22Rv1 (cell line): ENCODE measurements around the gene GNG11.
"Not testable (repeated sequence)": the region's sequence is repeated elsewhere in the genome, so short reads cannot be mapped to it uniquely, and the experiment has no call there.

Source experiments
- H3K27ac ChIP-seq: fragments of 450-650 bp; 2 replicates; pipeline ENCODE4 v1.5.1; 2017
- CTCF ChIP-seq: fragments of 450-650 bp; IDR thresholded peaks from 2 replicates; pipeline ENCODE4 v1.5.1; 2017; ENCODE audit warnings: mild to moderate bottlenecking
- ZFX ChIP-seq: fragments of 450-650 bp; IDR thresholded peaks from 2 replicates; pipeline ENCODE4 v1.6.1; 2017; ENCODE audit warnings: antibody characterized with exemption, borderline replicate concordance

The GNG11 gene

GRCh38 chr7:93895859-93896600, 25.5 kb upstream of the GNG11 start:
- H3K27ac ChIP-seq = no peak overlapping the region
- TF ChIP-seq ZFX = no peak
- no peak for TF ChIP-seq CTCF

- H3K27ac ChIP-seq = no peak overlapping the region
- TF ChIP-seq ZFX = no peak
- no peak for TF ChIP-seq CTCF
Measured at GRCh38 chr7:93897680-93898079, 23.9 kb upstream of the GNG11 start.

- no peak overlapping the region for H3K27ac ChIP-seq
- TF ChIP-seq ZFX (no peak), CTCF (peak; percentile 96)
Measured at GRCh38 chr7:93902777-93903423, 18.6 kb upstream of the GNG11 start.

GRCh38 chr7:93906267-93906666, 15.3 kb upstream of the GNG11 start, which contains the start of gene GNGT1:
Gene GNGT1 (plus strand): TSS chr7:93906567. CDS start chr7:93906747, 180 bp downstream.
- TF ChIP-seq ZFX (no peak), CTCF (no peak)
- no peak within 1 kb of the TSS for H3K27ac ChIP-seq

GRCh38 chr7:93910076-93910994, 11.2 kb upstream of the GNG11 start:
- no peak overlapping the region for H3K27ac ChIP-seq
- TF ChIP-seq ZFX (no peak), CTCF (no peak)

- not testable (repeated sequence) for H3K27ac ChIP-seq
Measured at GRCh38 chr7:93911242-93911641, 10.3 kb upstream of the GNG11 start.

GRCh38 chr7:93911661-93912060, 9.9 kb upstream of the GNG11 start:
- H3K27ac ChIP-seq = not testable (repeated sequence)

- TF ChIP-seq ZFX (no peak), CTCF (no peak)
- H3K27ac ChIP-seq = no peak overlapping the region
Measured at GRCh38 chr7:93913197-93913596, 8.3 kb upstream of the GNG11 start.
